ENCODE measurements around the gene MYEF2.

Gene MYEF2

GRCh38 chr15:48177766-48178647 is at the start of gene MYEF2:
Gene MYEF2, minus strand, starts transcription at chr15:48178295. Its CDS starts 58 bp downstream, at chr15:48178237.
- peaks cover 10% of the 10 kb centered on the region for H3K27me3 Mint-ChIP-seq
- peaks cover 30% of the 10 kb centered on the region for H3K4me1 Mint-ChIP-seq
- peaks cover 15% of the 10 kb centered on the region for H3K36me3 Mint-ChIP-seq

DNA sequence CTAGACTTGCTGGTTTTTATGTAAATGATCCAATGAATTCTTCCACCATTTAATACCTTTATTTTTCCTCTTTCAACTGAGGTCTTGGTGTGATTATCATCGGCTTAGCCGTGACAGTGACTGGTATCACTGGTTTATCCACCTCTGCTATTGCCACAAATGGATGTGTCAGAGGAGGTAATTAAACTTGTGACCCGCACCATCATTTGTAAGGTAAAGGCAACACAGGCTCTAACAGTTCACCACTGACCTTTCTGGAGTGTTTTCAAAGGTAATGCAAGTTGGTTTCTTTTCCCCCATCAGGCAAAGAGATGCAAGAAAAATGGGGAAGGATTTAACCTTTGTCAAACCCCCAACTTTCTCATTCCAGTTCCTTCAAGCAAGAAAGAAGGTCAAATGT is 47.7 kb upstream of the MYEF2 start:
- Mint-ChIP-seq H3K27ac (no peak overlapping the region), H3K9me3 (no peaks in the 10 kb centered on the region), H3K4me1 (no peaks in the 10 kb centered on the region), H3K4me3 (no peak overlapping the region), H3K36me3 (no peaks in the 10 kb centered on the region), H3K27me3 (no peaks in the 10 kb centered on the region)
- ATAC-seq = no peak

More at GRCh38 chr15:48177766-48178647, at the start of gene MYEF2:
- Mint-ChIP-seq H3K27ac (peak within 1 kb of the TSS; percentile 85), H3K4me3 (peak within 1 kb of the TSS; percentile 82), H3K9me3 (no peaks in the 10 kb centered on the region)
- ATAC-seq = peak; percentile 88

DNA sequence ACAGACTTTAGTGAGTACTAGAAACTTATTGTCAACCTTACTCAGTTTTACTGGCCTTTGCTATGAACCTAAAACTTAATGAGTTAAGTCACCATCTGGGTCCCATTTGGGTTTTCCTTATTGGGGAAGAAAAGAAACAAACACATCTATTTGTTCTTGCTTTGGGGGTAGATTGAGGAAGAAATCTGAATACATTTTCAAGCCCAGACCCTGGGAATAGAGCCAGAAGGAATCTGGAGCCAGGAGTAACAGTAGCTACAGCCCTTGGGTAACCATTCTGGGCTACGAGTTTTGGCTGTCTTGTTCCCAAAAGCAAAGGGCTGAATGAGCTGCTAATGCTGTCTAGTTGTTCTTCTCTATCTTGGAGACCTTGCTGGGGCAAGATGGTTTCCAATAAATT is 44.5 kb upstream of the MYEF2 start:
- no peak for ATAC-seq
- peaks cover 9% of the 10 kb centered on the region for H3K27me3 Mint-ChIP-seq
- no peak overlapping the region for H3K4me3 Mint-ChIP-seq
- no peaks in the 10 kb centered on the region for H3K36me3 Mint-ChIP-seq
- H3K27ac Mint-ChIP-seq = no peak overlapping the region
- no peaks in the 10 kb centered on the region for H3K9me3 Mint-ChIP-seq
- no peaks in the 10 kb centered on the region for H3K4me1 Mint-ChIP-seq

DNA sequence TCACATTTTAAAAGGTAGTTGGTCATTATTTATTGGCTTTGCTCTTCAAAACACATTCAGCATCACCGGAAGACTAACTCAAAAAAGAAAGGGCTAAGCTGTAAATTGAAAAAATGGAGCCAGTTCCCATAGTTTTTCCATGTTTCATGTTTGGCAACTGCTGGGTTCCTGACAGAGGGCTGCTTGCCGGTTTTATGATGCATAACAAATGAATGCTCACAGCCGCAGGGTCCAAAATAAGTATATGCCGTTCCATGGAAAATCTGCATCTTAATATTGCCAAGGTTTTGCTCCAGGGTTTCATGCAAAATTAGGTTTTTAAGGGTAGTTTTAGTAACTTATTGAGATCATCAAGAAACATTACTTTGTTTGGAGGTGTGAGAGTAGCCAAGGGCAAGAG is 43.8 kb upstream of the MYEF2 start:
- no peak for ATAC-seq
- H3K4me3 Mint-ChIP-seq = no peak overlapping the region
- H3K27ac Mint-ChIP-seq = no peak overlapping the region
- H3K9me3 Mint-ChIP-seq = no peaks in the 10 kb centered on the region
- H3K27me3 Mint-ChIP-seq = peaks cover 9% of the 10 kb centered on the region
- no peaks in the 10 kb centered on the region for H3K36me3 Mint-ChIP-seq
- H3K4me1 Mint-ChIP-seq = no peaks in the 10 kb centered on the region

DNA sequence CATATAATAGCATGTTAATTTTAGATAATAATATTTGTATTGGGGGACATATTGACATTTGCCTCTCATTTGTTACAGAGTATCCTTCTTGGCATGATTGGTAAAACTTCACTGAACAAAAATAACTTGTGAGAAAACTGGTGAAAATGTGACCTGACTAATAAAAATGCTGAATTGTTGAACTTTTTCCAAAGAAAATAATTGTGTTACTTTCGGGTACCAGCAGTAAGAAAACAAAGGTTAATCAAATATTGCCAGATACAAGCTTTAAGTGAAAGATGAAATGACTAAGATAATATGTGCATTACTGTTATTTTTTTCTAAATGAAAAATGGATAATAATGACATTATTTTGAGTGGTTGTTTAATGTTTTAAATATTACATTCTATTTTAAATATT is 43.2 kb upstream of the MYEF2 start:
- H3K27me3 Mint-ChIP-seq = peaks cover 9% of the 10 kb centered on the region
- H3K4me1 Mint-ChIP-seq = no peaks in the 10 kb centered on the region
- no peak for ATAC-seq
- no peak overlapping the region for H3K4me3 Mint-ChIP-seq
- no peaks in the 10 kb centered on the region for H3K36me3 Mint-ChIP-seq
- H3K9me3 Mint-ChIP-seq = no peaks in the 10 kb centered on the region
- H3K27ac Mint-ChIP-seq = no peak overlapping the region

DNA sequence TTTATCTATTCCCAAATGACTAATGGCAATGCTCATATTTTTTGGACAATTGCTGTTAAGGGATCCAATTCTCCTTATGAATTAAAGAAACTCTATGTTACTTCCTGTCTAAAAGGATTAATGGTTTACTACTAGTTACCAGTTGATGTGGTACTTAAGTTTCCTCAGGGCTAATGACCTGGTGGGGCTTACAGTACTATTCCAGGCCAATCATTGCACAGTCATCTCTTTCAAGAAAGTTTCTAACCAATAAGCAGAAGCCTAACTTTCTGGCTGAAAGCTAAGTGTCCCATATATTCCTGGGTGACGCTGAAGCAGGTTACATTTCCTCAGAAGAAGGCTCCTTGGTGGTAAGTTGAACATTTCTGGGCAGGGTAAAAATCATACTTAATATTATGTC is 27.9 kb upstream of the MYEF2 start, which contains the start of gene SLC12A1:
TSS of gene SLC12A1 (plus strand) at position 322 of the 400 bp plus-strand sequence. CDS start 1,418 bp downstream, outside the sequence.
- ATAC-seq = no peak
- H3K27ac Mint-ChIP-seq = no peak within 1 kb of the TSS
- H3K4me1 Mint-ChIP-seq = no peaks in the 10 kb centered on the region

GRCh38 chr15:48202068-48202467 is 24.0 kb upstream of the MYEF2 start:
- H3K9me3 Mint-ChIP-seq = no peaks in the 10 kb centered on the region
- no peaks in the 10 kb centered on the region for H3K36me3 Mint-ChIP-seq
- H3K27ac Mint-ChIP-seq = no peak overlapping the region
- H3K4me3 Mint-ChIP-seq = no peak overlapping the region
- no peaks in the 10 kb centered on the region for H3K4me1 Mint-ChIP-seq
- H3K27me3 Mint-ChIP-seq = peaks cover 16% of the 10 kb centered on the region
- no peak for ATAC-seq

More for the DNA sequence above, 27.9 kb upstream of the MYEF2 start, which contains the start of gene SLC12A1:
- Mint-ChIP-seq H3K9me3 (no peaks in the 10 kb centered on the region), H3K36me3 (no peaks in the 10 kb centered on the region), H3K27me3 (peaks cover 4% of the 10 kb centered on the region), H3K4me3 (no peak within 1 kb of the TSS)

DNA sequence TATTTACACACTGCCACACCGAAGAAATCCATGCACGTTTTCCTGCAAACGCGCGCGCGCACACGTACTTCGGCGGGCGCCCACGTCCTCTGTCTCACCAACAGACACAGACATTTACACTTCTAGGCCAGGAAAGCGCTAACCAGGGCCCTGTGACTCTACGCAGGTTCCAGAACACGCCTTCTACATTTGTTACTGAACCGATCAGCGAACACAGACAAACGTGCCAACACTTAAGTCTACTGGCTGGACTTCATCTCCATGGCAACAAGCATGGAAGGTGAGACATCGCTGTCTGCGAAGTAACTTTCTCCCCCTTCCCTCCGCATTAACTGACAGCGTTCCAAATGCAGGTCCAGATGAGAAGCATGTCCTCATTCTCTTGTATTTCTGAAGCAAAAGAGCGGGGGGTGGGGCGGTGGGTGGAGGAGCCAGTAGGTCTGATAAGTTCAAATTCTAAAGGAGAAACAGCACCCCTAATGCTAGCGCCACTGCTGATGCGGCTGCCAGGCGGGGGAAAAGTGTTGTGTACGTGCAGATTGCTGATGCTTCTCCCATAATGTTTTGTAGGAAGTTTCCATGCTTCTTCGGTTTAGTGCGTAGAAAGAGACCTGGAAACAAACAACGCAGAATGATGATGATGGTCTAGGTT is 13.6 kb upstream of the MYEF2 start, which contains the start of gene CTXN2:
TSS of gene CTXN2 (plus strand) at position 92 of the 652 bp plus-strand sequence. CDS start 9,636 bp downstream, outside the sequence.
- Mint-ChIP-seq H3K4me3 (peak within 1 kb of the TSS; percentile 37), H3K4me1 (no peaks in the 10 kb centered on the region), H3K27me3 (peaks cover 44% of the 10 kb centered on the region), H3K36me3 (no peaks in the 10 kb centered on the region), H3K9me3 (no peaks in the 10 kb centered on the region), H3K27ac (no peak within 1 kb of the TSS)
- no peak for ATAC-seq

DNA sequence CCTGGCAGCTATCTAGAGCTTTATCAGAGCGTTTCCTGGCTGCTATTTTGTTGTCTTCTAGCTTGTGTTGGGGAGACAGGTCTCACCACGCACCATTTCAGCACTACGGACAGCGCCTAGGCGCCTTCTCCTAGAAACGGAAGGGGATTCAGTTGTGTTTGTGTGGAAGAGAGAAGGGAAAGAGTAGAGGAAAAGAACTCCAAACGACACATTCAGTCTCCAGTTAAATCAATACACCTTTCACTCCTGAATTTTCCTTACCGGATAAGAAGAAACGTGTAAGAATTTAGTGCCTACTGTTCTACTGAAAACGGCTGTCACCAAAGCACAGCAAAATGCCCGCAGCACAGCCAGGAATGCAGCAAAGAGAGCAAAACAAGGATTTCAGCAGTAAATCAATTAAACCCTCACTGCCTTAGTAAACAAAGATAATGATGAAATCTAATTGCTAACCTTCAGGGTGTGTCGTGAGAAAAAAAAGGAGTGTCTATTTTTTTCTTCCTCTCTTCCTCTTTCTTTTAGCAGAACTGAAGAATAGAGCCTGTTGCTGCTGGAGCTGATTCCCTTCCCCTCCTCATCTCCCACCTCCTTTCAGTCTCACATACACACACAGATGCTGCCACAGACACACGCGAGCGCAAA is 13.0 kb upstream of the MYEF2 start:
- Mint-ChIP-seq H3K4me3 (peak overlapping the region; percentile 37), H3K9me3 (no peaks in the 10 kb centered on the region), H3K36me3 (no peaks in the 10 kb centered on the region), H3K27me3 (peaks cover 38% of the 10 kb centered on the region), H3K4me1 (no peaks in the 10 kb centered on the region), H3K27ac (no peak overlapping the region)
- ATAC-seq = no peak

DNA sequence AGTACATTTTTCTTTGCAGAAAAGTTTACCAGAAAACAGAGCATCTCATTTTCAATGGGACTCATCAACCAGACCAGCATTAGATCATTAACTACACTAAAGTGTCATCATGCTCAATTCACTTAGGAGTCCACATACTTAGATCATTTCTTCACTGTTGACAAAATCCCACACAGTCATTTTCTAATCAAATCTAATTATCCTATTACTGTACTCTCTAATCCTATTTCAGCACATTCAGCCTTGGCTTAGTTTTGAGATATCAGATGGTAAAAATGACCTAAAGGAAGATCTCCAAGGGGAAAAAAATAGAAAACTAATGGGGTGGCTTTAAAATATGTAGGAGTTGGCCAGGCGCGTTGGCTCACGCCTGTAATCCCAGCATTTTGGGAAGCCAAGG is 8.2 kb upstream of the MYEF2 start:
- Mint-ChIP-seq H3K36me3 (no peaks in the 10 kb centered on the region), H3K9me3 (no peaks in the 10 kb centered on the region), H3K4me1 (no peaks in the 10 kb centered on the region), H3K27me3 (peaks cover 30% of the 10 kb centered on the region), H3K4me3 (no peak overlapping the region), H3K27ac (no peak overlapping the region)
- ATAC-seq = no peak

GRCh38 chr15:48185529-48185928 is 7.4 kb upstream of the MYEF2 start:
- Mint-ChIP-seq H3K27me3 (peaks cover 22% of the 10 kb centered on the region), H3K36me3 (no peaks in the 10 kb centered on the region), H3K9me3 (no peaks in the 10 kb centered on the region), H3K27ac (no peak overlapping the region), H3K4me1 (no peaks in the 10 kb centered on the region), H3K4me3 (no peak overlapping the region)
- ATAC-seq = no peak

- Mint-ChIP-seq H3K4me3 (no peak overlapping the region), H3K4me1 (no peaks in the 10 kb centered on the region), H3K9me3 (no peaks in the 10 kb centered on the region), H3K27ac (no peak overlapping the region), H3K27me3 (peaks cover 19% of the 10 kb centered on the region), H3K36me3 (no peaks in the 10 kb centered on the region)
- no peak for ATAC-seq
Observed at GRCh38 chr15:48182749-48183148, 4.7 kb upstream of the MYEF2 start.

DNA sequence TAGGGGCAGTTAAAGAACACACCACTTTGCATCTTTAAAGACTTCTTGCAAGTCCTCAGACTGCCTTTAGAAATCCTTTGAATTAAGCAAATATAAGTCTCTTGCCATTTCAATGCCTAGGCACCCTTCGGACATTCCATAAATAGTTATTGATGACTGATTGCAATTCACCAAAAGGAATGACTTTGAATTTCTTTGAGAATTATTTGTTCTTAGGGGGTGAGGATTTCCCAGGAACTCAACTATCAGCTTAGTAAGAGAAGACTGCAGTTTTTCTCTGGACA is 495 bp upstream of the MYEF2 start:
- no peaks in the 10 kb centered on the region for H3K9me3 Mint-ChIP-seq
- H3K27me3 Mint-ChIP-seq = peaks cover 10% of the 10 kb centered on the region
- ATAC-seq = no peak
- peaks cover 10% of the 10 kb centered on the region for H3K36me3 Mint-ChIP-seq
- peaks cover 30% of the 10 kb centered on the region for H3K4me1 Mint-ChIP-seq
- H3K27ac Mint-ChIP-seq = no peak overlapping the region
- H3K4me3 Mint-ChIP-seq = peak overlapping the region; percentile 50

GRCh38 chr15:48177383-48177765 is 721 bp downstream of the MYEF2 start:
- Mint-ChIP-seq H3K36me3 (peaks cover 21% of the 10 kb centered on the region), H3K27me3 (peaks cover 9% of the 10 kb centered on the region), H3K4me1 (peaks cover 30% of the 10 kb centered on the region), H3K9me3 (peaks cover 3% of the 10 kb centered on the region), H3K4me3 (peak overlapping the region; percentile 82), H3K27ac (peak overlapping the region; percentile 85)
- ATAC-seq = peak; percentile 76

- Mint-ChIP-seq H3K36me3 (peaks cover 26% of the 10 kb centered on the region), H3K27ac (peak overlapping the region; percentile 85), H3K9me3 (peaks cover 5% of the 10 kb centered on the region), H3K27me3 (peaks cover 5% of the 10 kb centered on the region), H3K4me3 (peak overlapping the region; percentile 82), H3K4me1 (peaks cover 30% of the 10 kb centered on the region)
- no peak for ATAC-seq
Observed at GRCh38 chr15:48176957-48177356, 1.1 kb downstream of the MYEF2 start.

All from stimulated activated memory B cell treated with anti-CD40 and anti-IgM and Interleukin-4, amounts not matched to agents 10 μg/mL and 1 μg/mL and 100 μg/mL, for 72 hours (primary cell).